ENCODE data around the gene SIN3B.

GRCh38 chr19:16851031-16851712 is 22.0 kb downstream of the SIN3B start:
- TF ChIP-seq CTCF (IDR thresholded peaks at IDR 0.05) (no peak), POLR2A (IDR thresholded peaks at IDR 0.05) (no peak), POLR2AphosphoS5 (IDR thresholded peaks at IDR 0.05) (no peak), EP300 (IDR thresholded peaks at IDR 0.05) (no peak)
